Skin epidermis (tissue), 12 donors: ENCODE results near the gene LACC1.

ENCODE experiments used
- H3K27ac ChIP-seq, 21 experiments: fragments of 200-600 bp; sonication (generic) in 11 of 21; one replicate each; pipeline ENCODE4 v1.5.0; 2020; ENCODE audit warnings: mild to moderate bottlenecking in 3 of 21, inconsistent platforms in 2 of 21, moderate library complexity in 2 of 21
- H3K4me3 ChIP-seq, 7 experiments: fragments of 200-600 bp; sonication (generic) in 2 of 7; one replicate each; pipeline ENCODE4 v1.5.0; 2020; ENCODE audit warnings: inconsistent platforms in 2 of 7, mild to moderate bottlenecking in 2 of 7, moderate library complexity in 1 of 7

The LACC1 gene

GRCh38 chr13:43879755-43880181, at the start of gene LACC1:
Gene LACC1 (plus strand): TSS chr13:43879904. CDS start chr13:43880986, 1,082 bp downstream.
- peak within 1 kb of the TSS; percentile 87 to 99 (median 97) for H3K27ac ChIP-seq
- peak within 1 kb of the TSS; percentile 56 to 93 (median 75) for H3K4me3 ChIP-seq

DNA sequence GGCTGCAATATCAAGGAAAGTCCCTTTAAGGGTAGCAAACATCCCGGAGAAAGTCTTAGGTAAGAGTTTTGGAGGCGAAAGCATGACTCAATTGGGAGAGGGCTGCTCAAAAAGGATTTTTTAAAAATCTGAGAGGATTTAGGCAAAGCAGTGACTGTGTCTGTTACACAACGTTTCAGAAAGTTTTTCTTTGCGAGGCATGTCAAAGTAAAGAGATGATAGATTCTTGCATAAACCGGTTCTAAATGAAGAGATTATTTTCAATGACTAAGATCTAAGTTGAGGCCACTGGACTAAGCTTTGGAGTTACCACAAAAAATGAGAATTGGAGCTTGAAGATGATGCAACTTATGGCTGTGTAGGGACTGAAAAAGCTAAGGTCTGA, 49.2 kb upstream of the LACC1 start:
- Histone ChIP-seq H3K4me3 (no peak overlapping the region), H3K27ac (peak overlapping the region in 8 of 21 experiments; percentile 3 to 54 (median 32))

DNA sequence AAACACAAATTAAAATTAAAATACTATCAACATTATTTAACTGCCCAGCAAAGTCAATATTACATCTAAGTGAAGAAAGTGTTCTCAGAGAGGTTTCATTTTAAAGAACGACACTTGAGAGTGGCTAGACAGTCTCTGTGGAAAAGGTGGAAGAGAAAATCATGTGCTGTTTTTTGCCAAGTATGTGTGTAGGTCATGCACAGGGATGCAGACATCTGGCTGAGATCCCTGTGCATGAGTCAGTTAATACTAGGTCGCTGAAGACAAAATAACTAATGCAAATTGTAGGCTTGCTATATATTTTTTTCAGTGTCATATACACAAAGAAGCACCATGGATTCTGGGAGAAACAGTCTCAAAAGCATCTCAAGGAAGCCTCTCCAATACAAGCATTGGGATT, 48.6 kb upstream of the LACC1 start:
- Histone ChIP-seq H3K4me3 (no peak overlapping the region), H3K27ac (peak overlapping the region in 4 of 21 experiments; percentile 3 to 51 (median 28))

- no peak overlapping the region for H3K4me3 ChIP-seq
- H3K27ac ChIP-seq: no peak overlapping the region
Measured at GRCh38 chr13:43835701-43836100, 44.0 kb upstream of the LACC1 start.

- Histone ChIP-seq H3K27ac (no peak overlapping the region), H3K4me3 (no peak overlapping the region)
Measured at GRCh38 chr13:43838909-43839308, 40.8 kb upstream of the LACC1 start.

DNA sequence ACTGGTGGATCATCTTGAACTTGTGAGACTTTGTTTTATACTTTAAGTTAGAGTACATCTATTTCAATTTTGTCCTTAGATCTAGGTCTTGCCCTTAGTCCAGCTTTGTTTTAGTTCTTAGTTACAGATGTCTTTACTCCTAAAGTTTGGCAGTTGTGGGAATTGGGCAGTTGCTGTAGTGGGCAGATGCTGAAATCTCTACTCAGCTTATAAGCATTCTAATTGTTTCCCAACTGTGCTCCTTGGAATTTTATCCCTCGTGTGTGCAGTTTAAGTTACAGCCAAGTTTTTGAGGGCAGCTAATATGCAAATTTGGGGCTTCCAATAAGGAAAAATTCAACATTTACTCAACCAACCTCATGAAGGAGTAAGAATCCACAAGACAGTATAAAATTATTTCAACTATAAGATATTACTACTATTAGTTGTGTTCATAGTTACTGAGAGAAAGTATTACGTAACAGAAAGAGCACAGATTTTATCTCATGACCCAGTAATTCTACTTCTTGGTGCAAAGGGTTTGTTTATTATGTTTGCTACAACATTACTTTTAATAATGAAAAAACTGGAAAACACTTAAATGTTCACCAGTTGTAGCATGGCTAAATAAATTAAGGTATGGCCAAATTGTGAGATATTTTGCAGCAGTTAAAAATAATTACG, 33.1 kb upstream of the LACC1 start:
- no peak overlapping the region for H3K4me3 ChIP-seq
- H3K27ac ChIP-seq: no peak overlapping the region

- Histone ChIP-seq H3K4me3 (no peak overlapping the region), H3K27ac (no peak overlapping the region)
Measured at GRCh38 chr13:43848001-43848649, 31.6 kb upstream of the LACC1 start.

DNA sequence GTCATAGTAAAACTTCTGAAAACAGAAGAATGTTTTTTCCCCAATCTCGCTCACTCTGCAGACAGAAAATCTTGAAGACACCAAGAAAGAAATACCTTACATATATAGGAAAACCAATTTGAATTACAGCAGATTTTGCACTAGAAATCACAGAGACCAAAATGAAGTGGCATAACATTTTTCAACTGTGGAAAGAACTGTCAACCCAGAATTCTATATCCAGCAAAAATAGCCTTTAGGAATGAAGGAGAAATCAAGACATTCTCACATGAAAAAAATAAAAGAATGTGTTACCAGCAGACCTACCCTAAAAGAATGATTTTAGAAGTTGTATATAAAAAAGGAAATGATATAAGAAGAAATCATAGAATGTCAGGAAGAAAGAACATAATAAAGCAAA, 28.8 kb upstream of the LACC1 start:
- no peak overlapping the region for H3K4me3 ChIP-seq
- no peak overlapping the region for H3K27ac ChIP-seq

DNA sequence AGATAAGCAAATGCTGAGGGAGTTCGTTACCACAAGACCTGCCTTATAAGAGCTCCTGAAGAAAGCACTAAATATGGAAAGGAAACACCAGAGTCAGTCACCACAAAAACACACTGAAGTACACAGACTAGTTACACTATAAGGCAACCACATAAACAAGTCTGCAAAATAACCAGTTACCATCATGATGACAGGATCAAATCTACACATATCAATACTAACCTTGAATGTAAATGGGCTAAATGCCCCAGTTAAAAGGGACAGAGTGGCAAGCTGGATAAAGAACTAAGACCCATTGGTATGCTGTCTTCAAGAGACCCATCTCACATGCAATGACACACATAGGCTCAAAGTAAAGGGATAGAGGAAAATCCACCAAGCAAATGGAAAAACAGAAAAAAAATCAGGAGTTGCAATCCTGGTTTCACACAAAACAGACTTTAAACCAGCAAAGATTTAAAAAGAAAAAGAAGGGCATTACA, 26.7 kb upstream of the LACC1 start:
- Histone ChIP-seq H3K27ac (no peak overlapping the region), H3K4me3 (no peak overlapping the region)

- H3K27ac ChIP-seq: no peak overlapping the region
- no peak overlapping the region for H3K4me3 ChIP-seq
Measured at GRCh38 chr13:43861863-43862262, 17.8 kb upstream of the LACC1 start.

DNA sequence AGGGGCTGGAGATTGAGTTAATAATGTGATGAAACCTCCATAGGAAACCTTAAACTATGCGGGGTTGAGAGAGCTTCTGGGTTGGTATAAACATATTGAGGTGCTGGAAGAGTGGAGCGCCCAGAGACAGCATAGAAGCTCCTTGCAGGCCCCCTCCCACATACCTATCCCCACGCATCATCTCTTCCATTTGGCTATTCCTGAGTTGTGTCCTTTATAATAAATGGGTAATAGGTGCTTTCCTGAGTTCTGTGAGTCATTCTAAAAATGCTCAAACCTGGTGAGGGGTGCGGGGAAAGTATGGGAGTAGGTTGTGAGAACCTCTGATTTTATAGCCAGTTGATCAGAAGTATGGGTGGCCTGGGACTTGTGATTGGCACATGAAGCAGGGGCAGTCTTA, 14.8 kb upstream of the LACC1 start:
- H3K4me3 ChIP-seq: no peak overlapping the region
- no peak overlapping the region for H3K27ac ChIP-seq

DNA sequence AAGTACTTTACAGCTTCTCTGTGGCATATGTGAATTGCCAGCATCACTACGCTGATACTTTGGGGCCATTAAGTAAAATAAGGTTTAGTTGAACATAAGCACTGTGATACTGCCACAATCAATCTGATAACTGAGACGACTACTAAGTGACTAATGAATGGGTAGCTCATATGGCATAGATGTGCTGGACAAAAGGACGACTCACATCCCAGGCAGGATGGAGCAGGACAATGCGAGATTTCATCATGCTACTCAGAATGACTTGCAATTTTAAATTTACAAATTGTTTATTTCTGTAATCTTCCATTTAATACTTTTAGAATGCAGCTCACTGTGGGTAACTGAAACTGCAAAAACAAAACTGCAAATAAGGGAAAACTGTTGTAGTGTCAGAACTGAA, 13.8 kb upstream of the LACC1 start:
- no peak overlapping the region for H3K27ac ChIP-seq
- no peak overlapping the region for H3K4me3 ChIP-seq

- no peak overlapping the region for H3K27ac ChIP-seq
- H3K4me3 ChIP-seq: no peak overlapping the region
Measured at GRCh38 chr13:43872181-43872580, 7.5 kb upstream of the LACC1 start.

DNA sequence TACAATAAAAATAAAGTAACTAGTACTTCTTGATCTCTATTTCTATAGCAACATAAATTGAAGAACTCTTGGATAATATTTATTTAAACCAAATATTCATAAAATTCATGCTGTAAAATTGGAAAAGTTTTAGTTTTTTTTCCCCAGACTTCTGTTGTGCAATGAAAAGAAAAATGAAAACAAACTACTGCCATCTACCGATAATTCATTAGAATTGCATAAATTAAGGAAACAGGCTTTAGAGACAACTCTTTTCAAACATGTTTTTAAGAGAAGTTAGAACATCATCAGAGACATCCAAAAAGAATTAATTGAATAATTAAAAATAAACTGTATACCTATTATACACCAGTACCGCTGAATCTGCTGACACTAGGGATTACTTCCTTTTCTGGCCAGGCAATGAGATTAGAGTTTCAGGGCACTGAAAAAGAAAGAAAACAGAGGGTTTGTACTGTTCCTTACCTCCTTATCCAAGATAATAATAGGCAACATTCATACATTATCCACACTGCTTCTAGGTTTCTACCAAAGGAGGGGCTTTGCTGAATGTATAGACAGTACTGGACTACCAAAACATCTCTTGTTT, 5.1 kb upstream of the LACC1 start:
- H3K27ac ChIP-seq: no peak overlapping the region

DNA sequence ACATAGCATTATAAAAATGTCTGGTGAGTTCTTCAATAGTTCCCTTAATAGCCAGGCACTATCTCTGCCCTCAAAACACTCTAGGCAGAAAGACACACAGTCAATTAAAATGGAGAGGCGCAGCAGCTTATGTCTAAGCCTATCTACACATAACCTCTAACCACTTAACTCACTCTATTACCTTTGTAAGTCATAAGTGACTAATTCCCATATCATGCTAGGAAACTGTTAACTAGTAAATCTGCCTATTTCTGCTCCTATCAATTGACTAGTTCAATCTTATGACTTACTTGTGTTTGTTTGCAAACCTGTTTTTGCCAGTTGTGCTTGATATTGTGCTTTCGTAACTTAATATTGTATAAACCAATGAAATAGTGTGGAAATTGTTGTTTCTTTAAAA, 3.3 kb upstream of the LACC1 start:
- Histone ChIP-seq H3K27ac (no peak overlapping the region), H3K4me3 (no peak overlapping the region)

More for the DNA sequence above, 5.1 kb upstream of the LACC1 start:
- no peak overlapping the region for H3K4me3 ChIP-seq

GRCh38 chr13:43877326-43877725, 2.4 kb upstream of the LACC1 start:
- H3K4me3 ChIP-seq: no peak overlapping the region
- H3K27ac ChIP-seq: peak overlapping the region in 1 of 21 experiments; percentile 2

GRCh38 chr13:43877766-43878165, 1.9 kb upstream of the LACC1 start:
- Histone ChIP-seq H3K27ac (peak overlapping the region in 4 of 21 experiments; percentile 2 to 99 (median 54)), H3K4me3 (no peak overlapping the region)

GRCh38 chr13:43878892-43879754, 581 bp upstream of the LACC1 start, which contains the start of gene CCDC122:
Gene CCDC122 (minus strand): TSS chr13:43879740. CDS start chr13:43869376, 10,364 bp downstream.
- Histone ChIP-seq H3K27ac (peak within 1 kb of the TSS; percentile 87 to 99 (median 97)), H3K4me3 (peak within 1 kb of the TSS; percentile 56 to 93 (median 75))

GRCh38 chr13:43880214-43880855, 631 bp downstream of the LACC1 start:
- Histone ChIP-seq H3K27ac (peak overlapping the region; percentile 87 to 99 (median 97)), H3K4me3 (peak overlapping the region; percentile 56 to 93 (median 75))
